ENCODE data around the gene MS4A4E.

MS4A4E gene

DNA sequence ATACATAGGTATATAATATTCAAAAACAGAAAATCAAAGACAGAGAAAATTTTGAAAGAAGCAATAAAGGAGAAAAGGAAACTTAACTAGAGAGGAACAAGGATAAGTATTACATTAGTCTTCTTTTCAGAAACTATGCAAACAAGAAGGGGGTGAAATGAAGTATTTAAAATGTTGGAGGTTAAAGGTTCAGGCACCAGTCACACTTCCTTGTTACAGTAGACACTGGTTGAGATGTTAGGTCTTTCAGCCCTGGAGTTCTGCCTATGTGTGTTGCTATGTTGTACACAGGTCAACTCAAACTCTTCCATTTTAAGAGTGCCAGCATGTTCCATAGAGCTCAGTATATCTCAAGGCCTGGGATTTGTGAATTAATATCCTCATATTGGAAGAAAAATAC, 31.5 kb upstream of the MS4A4E start:
- TF ChIP-seq, protein P1, sequence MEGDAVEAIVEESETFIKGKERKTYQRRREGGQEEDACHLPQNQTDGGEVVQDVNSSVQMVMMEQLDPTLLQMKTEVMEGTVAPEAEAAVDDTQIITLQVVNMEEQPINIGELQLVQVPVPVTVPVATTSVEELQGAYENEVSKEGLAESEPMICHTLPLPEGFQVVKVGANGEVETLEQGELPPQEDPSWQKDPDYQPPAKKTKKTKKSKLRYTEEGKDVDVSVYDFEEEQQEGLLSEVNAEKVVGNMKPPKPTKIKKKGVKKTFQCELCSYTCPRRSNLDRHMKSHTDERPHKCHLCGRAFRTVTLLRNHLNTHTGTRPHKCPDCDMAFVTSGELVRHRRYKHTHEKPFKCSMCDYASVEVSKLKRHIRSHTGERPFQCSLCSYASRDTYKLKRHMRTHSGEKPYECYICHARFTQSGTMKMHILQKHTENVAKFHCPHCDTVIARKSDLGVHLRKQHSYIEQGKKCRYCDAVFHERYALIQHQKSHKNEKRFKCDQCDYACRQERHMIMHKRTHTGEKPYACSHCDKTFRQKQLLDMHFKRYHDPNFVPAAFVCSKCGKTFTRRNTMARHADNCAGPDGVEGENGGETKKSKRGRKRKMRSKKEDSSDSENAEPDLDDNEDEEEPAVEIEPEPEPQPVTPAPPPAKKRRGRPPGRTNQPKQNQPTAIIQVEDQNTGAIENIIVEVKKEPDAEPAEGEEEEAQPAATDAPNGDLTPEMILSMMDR (conservative IDR thresholded peaks at IDR 0.05; ENCODE audit: control insufficient read depth, insufficient read depth, low read depth, low read length): no peak
- no peak overlapping the region for H3K4me3 ChIP-seq (ENCODE audit: control insufficient read depth, low read depth, low read length)
- DNase-seq (ENCODE audit: low read depth): no peak

DNA sequence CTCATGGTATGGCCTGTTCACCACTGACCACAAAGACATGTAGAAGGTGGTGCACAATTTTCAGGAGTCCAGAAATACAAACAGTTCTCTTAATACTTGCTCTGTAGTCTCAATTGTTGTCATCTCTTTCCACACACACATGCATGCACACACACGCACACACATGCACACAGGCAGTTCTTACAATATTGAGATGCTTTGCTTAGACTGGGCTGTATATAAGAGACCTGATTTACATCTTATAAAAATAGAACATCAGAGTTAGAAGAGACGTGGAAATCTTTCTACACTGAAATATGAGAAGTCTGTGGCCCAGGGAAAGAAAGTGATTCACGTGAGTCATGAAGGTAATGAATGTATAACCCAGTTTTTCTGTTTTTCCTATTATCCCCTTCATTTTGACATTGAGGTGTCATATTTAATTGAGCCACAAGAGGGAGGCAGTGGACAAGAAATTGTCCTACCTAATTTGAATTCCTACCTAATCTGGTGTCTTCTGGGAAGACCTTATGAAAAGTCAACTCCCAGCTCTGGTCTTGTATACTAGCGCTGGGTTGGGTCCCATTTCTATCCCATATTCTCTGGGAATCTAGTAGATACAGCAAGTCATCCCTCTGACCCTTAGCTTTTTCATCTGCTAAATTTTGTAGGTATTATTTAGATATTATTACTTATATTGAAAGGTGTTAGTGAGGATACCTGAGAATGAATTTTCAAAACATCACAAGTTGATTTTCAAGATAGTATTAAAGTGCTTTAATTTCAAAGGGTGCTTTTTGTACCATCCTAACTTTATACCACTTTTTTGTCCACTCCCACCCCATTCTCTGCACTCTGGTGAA, 22.7 kb upstream of the MS4A4E start:
- TF ChIP-seq, protein P1 (conservative IDR thresholded peaks at IDR 0.05; ENCODE audit: control insufficient read depth, insufficient read depth, low read depth, low read length): peak; percentile 61
- H3K4me3 ChIP-seq (ENCODE audit: control insufficient read depth, low read depth, low read length): no peak overlapping the region
- DNase-seq (ENCODE audit: low read depth): peak; percentile 24

DNA sequence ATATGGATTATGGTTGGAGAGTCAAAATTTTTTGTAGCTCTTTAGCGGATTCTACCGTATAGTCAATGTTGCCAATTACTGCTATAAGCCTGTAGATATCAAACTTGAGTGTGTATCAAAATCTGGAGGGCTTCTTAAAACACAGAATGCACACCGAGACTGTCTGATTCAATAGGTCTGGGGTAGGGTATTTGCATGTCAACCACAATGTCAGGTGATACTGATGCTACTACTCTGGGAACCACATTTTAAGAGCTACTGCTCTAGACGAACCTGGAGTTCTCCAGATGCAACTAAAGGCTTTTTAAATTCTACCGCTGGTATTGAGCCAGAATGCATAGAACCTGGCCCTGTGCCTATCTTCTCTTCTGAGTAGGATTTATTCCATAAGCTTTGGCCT, 21.7 kb upstream of the MS4A4E start:
- DNase-seq (ENCODE audit: low read depth): no peak
- TF ChIP-seq, protein P1 (conservative IDR thresholded peaks at IDR 0.05; ENCODE audit: control insufficient read depth, insufficient read depth, low read depth, low read length): no peak

DNA sequence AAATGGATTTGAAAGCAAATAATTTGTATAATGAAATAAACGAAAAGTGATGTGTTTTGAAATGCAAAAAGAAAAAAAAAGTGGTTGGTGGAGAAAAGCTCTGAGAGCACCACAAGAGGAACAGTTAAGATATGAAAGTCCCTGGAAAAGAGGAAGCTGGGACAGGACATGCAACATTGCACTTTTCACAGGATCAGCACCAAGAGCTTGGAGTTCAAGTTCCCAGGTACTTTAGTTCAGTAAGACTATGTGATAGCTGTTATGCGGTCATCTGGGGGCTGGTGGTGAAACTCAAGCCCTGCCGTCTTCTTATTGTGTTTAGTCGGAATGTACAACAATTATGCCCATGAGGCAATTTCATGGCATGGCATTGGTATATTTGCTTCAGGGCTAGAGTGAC, 20.5 kb upstream of the MS4A4E start:
- H3K4me3 ChIP-seq (ENCODE audit: control insufficient read depth, low read depth, low read length): no peak overlapping the region
- TF ChIP-seq, protein P1 (conservative IDR thresholded peaks at IDR 0.05; ENCODE audit: control insufficient read depth, insufficient read depth, low read depth, low read length): no peak
- DNase-seq (ENCODE audit: low read depth): no peak

More for the DNA sequence above, 21.7 kb upstream of the MS4A4E start:
- no peak overlapping the region for H3K4me3 ChIP-seq (ENCODE audit: control insufficient read depth, low read depth, low read length)

DNA sequence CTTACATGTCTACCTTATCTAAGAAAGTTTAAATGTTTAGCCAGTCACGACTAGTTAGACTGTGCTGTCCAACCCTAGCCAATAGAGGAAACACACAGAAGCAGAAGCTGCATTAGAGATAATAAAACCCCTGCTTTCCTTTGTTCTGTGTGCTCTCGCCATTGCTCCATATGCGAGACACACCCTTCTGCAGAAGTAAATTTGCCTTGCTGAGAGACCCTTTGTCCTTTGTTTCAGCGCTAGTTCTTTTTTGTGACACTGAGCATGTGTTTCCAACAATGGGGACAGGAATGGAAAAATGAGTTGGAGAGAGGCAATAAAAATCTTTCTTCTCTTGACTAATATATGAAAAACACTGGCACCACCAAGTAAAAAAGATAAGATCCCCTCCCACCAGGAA, 18.1 kb upstream of the MS4A4E start:
- TF ChIP-seq, protein P1 (conservative IDR thresholded peaks at IDR 0.05; ENCODE audit: control insufficient read depth, insufficient read depth, low read depth, low read length): no peak
- no peak overlapping the region for H3K4me3 ChIP-seq (ENCODE audit: control insufficient read depth, low read depth, low read length)
- no peak for DNase-seq (ENCODE audit: low read depth)

DNA sequence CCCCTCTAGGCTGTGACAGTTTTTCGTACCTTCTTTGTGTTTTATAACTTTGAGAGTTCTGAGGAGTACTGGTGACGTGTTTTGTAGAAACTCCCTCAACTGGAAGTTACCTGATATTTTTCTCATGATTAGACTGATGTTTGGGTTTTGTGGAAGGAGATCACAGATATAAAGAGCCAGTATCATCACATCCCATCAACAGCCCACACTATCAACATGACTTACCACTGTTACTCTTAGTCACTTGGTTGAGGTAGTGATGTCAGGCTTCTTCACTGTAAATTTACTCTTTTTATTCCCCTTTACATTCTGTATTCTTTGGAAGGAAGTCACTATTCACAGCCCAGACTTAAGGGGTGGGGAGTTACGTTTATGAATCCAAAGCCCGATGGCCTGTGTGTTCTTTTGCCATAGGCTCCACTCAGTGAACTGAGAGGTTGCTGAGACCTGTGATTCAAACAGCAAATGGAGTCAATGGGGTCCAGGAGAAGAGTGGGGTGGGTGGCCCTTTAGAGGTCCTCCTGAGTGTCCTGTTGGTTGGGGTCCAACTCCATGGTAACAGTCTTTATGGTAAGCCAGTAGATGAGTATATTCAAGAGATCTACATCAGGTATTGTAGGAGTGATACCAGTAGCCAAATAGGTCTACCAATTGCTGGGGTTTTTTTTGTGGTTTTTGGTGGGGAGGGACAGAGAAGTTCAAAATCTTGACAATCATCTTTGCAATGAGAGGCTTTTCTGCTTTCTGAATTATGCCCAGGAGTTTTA, 15.2 kb upstream of the MS4A4E start:
- DNase-seq (ENCODE audit: low read depth): no peak
- no peak overlapping the region for H3K4me3 ChIP-seq (ENCODE audit: control insufficient read depth, low read depth, low read length)
- TF ChIP-seq, protein P1 (conservative IDR thresholded peaks at IDR 0.05; ENCODE audit: control insufficient read depth, insufficient read depth, low read depth, low read length): no peak
